IMR-90 (cell line): Measurements from ENCODE around the gene OPRL1. TPM values are rescaled to one million over a fixed set of nuclear protein-coding genes. Genes with fewer than 3 reads are reported as not detected.
A peak's percentile ranks its signal among the peaks of the same experiment; 100 is the strongest.

ENCODE experiments used
- ATAC-seq: fragments of 200-7000 bp; cut with Tn5 transposase; 2 replicates; pipeline ENCODE4 v1.9.1; 2020; ENCODE audit warnings: low read depth, mild to moderate bottlenecking, moderate library complexity
- BruUV-seq: library from RNA; stranded (reverse); fragments of 400-500 nt; replicated peaks from 2 replicates; lab custom pipeline; 2021; lab: Mats Ljungman, UMichigan
- CTCF ChIA-PET: fragments of 300-600 bp; formaldehyde crosslinking; extraction: SDS; loops from one replicate; lab custom pipeline; 2021; ENCODE audit warnings: antibody characterized with exemption; lab: Yijun Ruan, JAX
- POLR2A ChIA-PET: fragments of 300-600 bp; sonication (Branson Sonifier 250); formaldehyde crosslinking; loops from one replicate; lab custom pipeline; 2022; ENCODE audit warnings: antibody characterized with exemption; ENCODE audit not compliant: unreplicated experiment; lab: Charles Lee
- DNase-seq: peaks from one replicate; pipeline ENCODE4 v3.0.0; 2013
- H2AFZ ChIP-seq: replicated peaks from 2 replicates; pipeline ENCODE3; 2013; ENCODE audit warnings: low read length, mild to moderate bottlenecking; ENCODE audit not compliant: poor library complexity
- H2AK5ac ChIP-seq: 2 replicates; pipeline ENCODE4 v1.6.1; 2013; ENCODE audit warnings: low read depth, low read length, inconsistent platforms
- H2AK9ac ChIP-seq: replicated peaks from 2 replicates; pipeline ENCODE3; 2013; ENCODE audit warnings: mild to moderate bottlenecking, low read depth, low read length, moderate library complexity; ENCODE audit not compliant: poor library complexity
- H2BK120ac ChIP-seq: 2 replicates; pipeline ENCODE4 v1.6.1; 2013; ENCODE audit warnings: low read depth, low read length, inconsistent platforms
- H2BK15ac ChIP-seq: 3 replicates; pipeline ENCODE4 v1.6.1; 2013; ENCODE audit warnings: low read depth, low read length, inconsistent platforms
- H2BK20ac ChIP-seq: 2 replicates; pipeline ENCODE4 v1.6.1; 2013; ENCODE audit warnings: low read depth, mild to moderate bottlenecking, inconsistent platforms, low read length, moderate library complexity
- H2BK5ac ChIP-seq: 2 replicates; pipeline ENCODE4 v1.6.1; 2013; ENCODE audit warnings: mild to moderate bottlenecking, low read depth, low read length, inconsistent platforms; ENCODE audit not compliant: poor library complexity, severe bottlenecking
- H3K14ac ChIP-seq: replicated peaks from 2 replicates; pipeline ENCODE4 v1.6.1; 2013; ENCODE audit warnings: low read depth, low read length, inconsistent platforms
- H3K18ac ChIP-seq: 2 replicates; pipeline ENCODE4 v1.6.1; 2013; ENCODE audit warnings: low read depth, low read length, control low read depth
- H3K23ac ChIP-seq: 2 replicates; pipeline ENCODE4 v1.6.1; 2013; ENCODE audit warnings: low read depth, low read length, inconsistent platforms
- H3K27ac ChIP-seq: 2 replicates; pipeline ENCODE4 v1.5.1; 2013; ENCODE audit warnings: mild to moderate bottlenecking, control low read depth, low read length; ENCODE audit not compliant: insufficient read depth
- H3K27me3 ChIP-seq: 2 replicates; pipeline ENCODE4 v1.6.1; 2013; ENCODE audit warnings: low read length; ENCODE audit not compliant: control insufficient read depth, insufficient read depth
- H3K36me3 ChIP-seq: 2 replicates; pipeline ENCODE4 v1.6.1; 2013; ENCODE audit warnings: low read length, mixed read lengths; ENCODE audit not compliant: control insufficient read depth, insufficient read depth
- H3K4ac ChIP-seq: 2 replicates; pipeline ENCODE4 v1.6.1; 2013; ENCODE audit warnings: low read depth, low read length, inconsistent platforms
- H3K4me1 ChIP-seq: 2 replicates; pipeline ENCODE4 v1.6.1; 2013; ENCODE audit warnings: low read length, mixed read lengths; ENCODE audit not compliant: control insufficient read depth, insufficient read depth
- H3K4me2 ChIP-seq: 2 replicates; pipeline ENCODE4 v1.6.1; 2013; ENCODE audit warnings: low read depth, mild to moderate bottlenecking, control low read depth, low read length, moderate library complexity
- H3K4me3 ChIP-seq: 2 replicates; pipeline ENCODE4 v1.5.1; 2013; ENCODE audit warnings: low read depth, mild to moderate bottlenecking, control low read depth, low read length, moderate library complexity; ENCODE audit not compliant: insufficient read depth
- H3K56ac ChIP-seq: 2 replicates; pipeline ENCODE4 v1.6.1; 2013; ENCODE audit warnings: low read length, inconsistent platforms; ENCODE audit not compliant: insufficient read depth; ENCODE audit errors: extremely low read depth
- H3K79me1 ChIP-seq, 2 experiments: 2 replicates each; pipeline ENCODE4 v1.6.1; 2013; ENCODE audit warnings: low read length in 2 of 2, inconsistent platforms in 1 of 2, low read depth in 1 of 2
- H3K9ac ChIP-seq: 2 replicates; pipeline ENCODE4 v1.6.1; 2013; ENCODE audit warnings: low read depth, low read length, control low read depth
- H3K9me1 ChIP-seq: 2 replicates; pipeline ENCODE4 v1.6.1; 2013; ENCODE audit warnings: low read length, inconsistent platforms; ENCODE audit not compliant: insufficient read depth
- H3K9me3 ChIP-seq: 2 replicates; pipeline ENCODE4 v1.6.1; 2013; ENCODE audit warnings: low read length; ENCODE audit not compliant: control insufficient read depth, insufficient read depth
- H4K20me1 ChIP-seq: 2 replicates; pipeline ENCODE4 v1.6.1; 2013; ENCODE audit warnings: low read length, inconsistent platforms; ENCODE audit not compliant: insufficient read depth
- H4K5ac ChIP-seq: 2 replicates; pipeline ENCODE4 v1.6.1; 2013; ENCODE audit warnings: mild to moderate bottlenecking, low read depth, low read length, control low read depth
- H4K8ac ChIP-seq, 2 experiments: 2 replicates each; pipeline ENCODE4 v1.6.1; 2013; ENCODE audit warnings: low read depth in 2 of 2, low read length in 2 of 2, control low read depth in 1 of 2, inconsistent platforms in 1 of 2
- H4K91ac ChIP-seq: 2 replicates; pipeline ENCODE4 v1.6.1; 2013; ENCODE audit warnings: low read depth, low read length, inconsistent platforms; ENCODE audit not compliant: insufficient read depth
- NFE2L2 ChIP-seq: fragments of 150-350 bp; IDR thresholded peaks from 2 replicates; pipeline ENCODE4 v1.6.1; 2016; ENCODE audit warnings: low read depth, mild to moderate bottlenecking, low read length
- SMC3 ChIP-seq: fragments of 150-350 bp; IDR thresholded peaks from 2 replicates; pipeline ENCODE4 v1.6.1; 2016; ENCODE audit warnings: low read depth, mild to moderate bottlenecking, antibody characterized with exemption, low read length, moderate library complexity
- WGBS, 2 experiments: methylation state at CpG; one replicate each; pipeline versions ENCODE4 v1.1.5 to v1.1.7; 2013; ENCODE audit warnings: missing lambda C conversion rate in 2 of 2; ENCODE audit not compliant: insufficient read length in 1 of 2; ENCODE audit errors: extremely low coverage in 2 of 2; 5-methylcytosine and 5-hydroxymethylcytosine counted together
- dilution Hi-C: fragments of 300-500 bp; cut with HindIII; formaldehyde crosslinking; loops from one replicate; pipeline ENCODE4 v1.14.3; 2018; ENCODE audit warnings: low sequenced_read_pairs; ENCODE audit not compliant: unreplicated experiment
- in situ Hi-C: fragments of 300-500 bp; cut with MboI; formaldehyde crosslinking; loops from 3 replicates; pipeline ENCODE4 v1.14.3; 2019; ENCODE audit warnings: low sequenced_read_pairs, inconsistent platforms, mixed read lengths
- intact Hi-C: fragments of 100-400 bp; cut with micrococcal nuclease; formaldehyde crosslinking; loops from 2 replicates; pipeline ENCODE4 v1.10.0; 2022
- polyA plus RNA-seq, 3 experiments: library from polyadenylated mRNA; depleted of rRNA; stranded (reverse); fragments of >200 nt; gene quantifications; 2 replicates each; pipeline ENCODE4 v1.2.3, GENCODE V29; 2012; ENCODE audit warnings: low replicate concordance in 1 of 3
- total RNA-seq: library from RNA; depleted of rRNA; stranded (reverse); fragments of >200 nt; gene quantifications from 2 replicates; pipeline ENCODE4 v1.2.3, GENCODE V29; 2012
- TF ChIP-seq, protein P1 (sequence below): fragments of 150-350 bp; IDR thresholded peaks from 2 replicates; pipeline ENCODE4 v1.6.1; 2017; ENCODE audit warnings: mild to moderate bottlenecking, antibody characterized with exemption, low read length, low read depth

Gene OPRL1
- total and polyA plus RNA-seq, 2 of the 4 experiments (the other 2 are of a cell fraction): 0.36 to 1.2 TPM

DNA sequence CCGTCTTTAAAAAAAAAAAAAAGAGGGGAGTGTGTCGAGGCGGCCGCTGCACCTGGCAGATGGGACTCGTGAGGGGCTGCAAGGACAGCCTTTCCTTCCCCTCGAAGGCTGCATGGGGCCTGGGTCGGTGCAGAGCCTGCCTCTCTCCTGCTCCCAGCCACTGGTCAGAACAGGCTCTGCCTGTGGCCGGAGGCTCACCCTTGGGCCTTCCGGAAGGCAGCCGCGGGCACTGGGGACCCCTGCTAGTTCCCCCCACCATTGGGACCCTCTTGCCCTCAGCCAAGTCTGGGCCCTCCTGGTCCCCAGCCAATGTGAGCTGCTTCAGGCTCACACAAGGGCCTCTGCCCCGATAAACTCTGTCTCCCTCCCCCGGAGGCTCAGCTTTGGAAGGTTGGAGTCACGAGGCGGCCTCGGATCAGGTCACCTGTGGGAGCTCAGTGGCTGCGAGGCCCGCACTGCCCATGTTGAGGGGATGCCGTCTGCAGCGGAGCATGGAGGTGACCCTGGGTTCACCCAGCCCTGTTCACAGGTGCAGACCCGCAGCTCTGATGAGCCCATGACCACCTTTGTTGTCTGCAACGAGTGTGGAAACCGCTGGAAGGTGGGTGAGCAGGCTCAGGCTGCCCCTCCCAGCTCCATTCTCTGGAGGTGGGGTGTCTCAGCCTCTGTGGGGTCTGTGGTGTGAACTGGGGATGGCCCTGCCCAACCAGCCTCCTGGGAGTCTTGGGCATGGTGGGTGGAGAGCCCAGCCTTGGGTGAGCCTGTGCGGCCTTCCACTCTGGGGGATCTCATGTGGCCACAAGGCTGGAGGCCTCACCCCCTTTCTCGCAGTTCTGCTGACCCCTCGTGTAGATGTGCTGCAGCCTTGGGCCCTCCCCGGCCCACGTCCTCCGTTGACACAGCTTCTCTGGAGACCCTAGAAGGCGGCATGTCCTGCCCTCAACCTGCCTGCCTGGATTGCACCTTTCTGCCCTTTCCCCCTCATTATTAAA, 8.2 kb upstream of the OPRL1 start:
- Histone ChIP-seq H3K4me1 (no peaks in the 10 kb centered on the region), H3K4me3 (no peak overlapping the region), H4K91ac (no peak overlapping the region), H4K5ac (no peak overlapping the region), H2BK15ac (no peak overlapping the region), H2AFZ (peak overlapping the region; percentile 32), H2BK20ac (no peak overlapping the region), H2BK5ac (no peak overlapping the region), H3K36me3 (peaks cover 26% of the 10 kb centered on the region; the same call in 1 of the 2 replicates), H3K4me2 (no peak overlapping the region), H2BK120ac (no peak overlapping the region), H4K20me1 (no peaks in the 10 kb centered on the region; the same call in none of the 2 replicates), H3K9me3 (no peaks in the 10 kb centered on the region), H3K18ac (no peak overlapping the region), H3K14ac (no peak overlapping the region), H3K56ac (no peak overlapping the region), H2AK5ac (no peak overlapping the region), H3K9ac (no peak overlapping the region), H3K27me3 (no peaks in the 10 kb centered on the region), H3K23ac (no peak overlapping the region), H3K9me1 (no peaks in the 10 kb centered on the region), H3K79me1 (no peaks in the 10 kb centered on the region), H2AK9ac (no peak overlapping the region), H3K27ac (no peak overlapping the region), H4K8ac (no peak overlapping the region), H3K4ac (no peak overlapping the region)
- dilution Hi-C loops: no loop called here
- intact Hi-C loops: no loop called here
- POLR2A ChIA-PET: interaction anchor here (0.9 kb wide), 1 partner anchor 9 kb away, joined by 3 read pairs; the partner anchor contains the start of gene TCEA2
- no TSS peak for BruUV-seq
- in situ Hi-C loops: no loop called here
- WGBS, 2 experiments: 82% methylated on average over 14 of the region's 30 CpGs; no CpG with 5 or more reads in 1 of the 2 experiments
- TF ChIP-seq SMC3 (no peak), NFE2L2 (no peak)
- TF ChIP-seq, protein P1, sequence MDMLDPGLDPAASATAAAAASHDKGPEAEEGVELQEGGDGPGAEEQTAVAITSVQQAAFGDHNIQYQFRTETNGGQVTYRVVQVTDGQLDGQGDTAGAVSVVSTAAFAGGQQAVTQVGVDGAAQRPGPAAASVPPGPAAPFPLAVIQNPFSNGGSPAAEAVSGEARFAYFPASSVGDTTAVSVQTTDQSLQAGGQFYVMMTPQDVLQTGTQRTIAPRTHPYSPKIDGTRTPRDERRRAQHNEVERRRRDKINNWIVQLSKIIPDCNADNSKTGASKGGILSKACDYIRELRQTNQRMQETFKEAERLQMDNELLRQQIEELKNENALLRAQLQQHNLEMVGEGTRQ: no peak
- CTCF ChIA-PET: no interaction called here
- ATAC-seq (no peak), DNase-seq (no peak)
